Measurements from ENCODE around the gene ALK. TPM values are rescaled to one million over a fixed set of nuclear protein-coding genes. Genes with fewer than 3 reads are reported as not detected.

The ALK gene
- total RNA-seq, 2 donors from 2014 or later, result 0.13 to 0.46 TPM

GRCh38 chr2:29612568-29612967 lies 308.8 kb downstream of the ALK start:
- WGBS, 2 experiments (ENCODE audit: insufficient coverage in 1 of 2, insufficient read length in 1 of 2), result 60 to 97% methylated on average over 1 to 4 of the region's 4 CpGs
- no peak overlapping the region for H3K4me3 Mint-ChIP-seq
- Histone ChIP-seq H3K9me3 (ENCODE audit: control insufficient read depth, low read length) (no peaks in the 10 kb centered on the region), H3K4me3 (ENCODE audit: low read length) (no peak overlapping the region), H3K4me1 (ENCODE audit: control insufficient read depth, insufficient read depth, low read length) (peaks cover 5% of the 10 kb centered on the region), H3K27ac (ENCODE audit: low read depth, low read length) (no peak overlapping the region), H3K27me3 (ENCODE audit: control insufficient read depth, insufficient read depth, low read length, poor library complexity, severe bottlenecking) (no peaks in the 10 kb centered on the region), H3K9ac (ENCODE audit: extremely low read depth, low read length, poor library complexity, severe bottlenecking) (no peak overlapping the region), H3K36me3 (ENCODE audit: control insufficient read depth, insufficient read depth, low read length) (no peaks in the 10 kb centered on the region)
- peaks cover 4% of the 10 kb centered on the region for H3K9me3 Mint-ChIP-seq
- DNase-seq, result peak; percentile 26
- peaks cover 3% of the 10 kb centered on the region for H3K27me3 Mint-ChIP-seq (ENCODE audit: insufficient read depth)
- no peak for TF ChIP-seq CTCF (conservative IDR thresholded peaks at IDR 0.05)
- H3K27ac Mint-ChIP-seq, result no peak overlapping the region
- H3K36me3 Mint-ChIP-seq (ENCODE audit: low read depth), result no peaks in the 10 kb centered on the region
- peaks cover 24% of the 10 kb centered on the region for H3K4me1 Mint-ChIP-seq

GRCh38 chr2:29611850-29612249 lies 309.5 kb downstream of the ALK start:
- Histone ChIP-seq H3K4me3 (ENCODE audit: low read length) (no peak overlapping the region), H3K9me3 (ENCODE audit: control insufficient read depth, low read length) (no peaks in the 10 kb centered on the region), H3K27ac (ENCODE audit: low read depth, low read length) (no peak overlapping the region), H3K4me1 (ENCODE audit: control insufficient read depth, insufficient read depth, low read length) (peaks cover 5% of the 10 kb centered on the region), H3K36me3 (ENCODE audit: control insufficient read depth, insufficient read depth, low read length) (no peaks in the 10 kb centered on the region), H3K9ac (ENCODE audit: extremely low read depth, low read length, poor library complexity, severe bottlenecking) (no peak overlapping the region), H3K27me3 (ENCODE audit: control insufficient read depth, insufficient read depth, low read length, poor library complexity, severe bottlenecking) (no peaks in the 10 kb centered on the region)
- no peaks in the 10 kb centered on the region for H3K36me3 Mint-ChIP-seq (ENCODE audit: low read depth)
- H3K27me3 Mint-ChIP-seq (ENCODE audit: insufficient read depth), result no peaks in the 10 kb centered on the region
- H3K4me1 Mint-ChIP-seq, result peaks cover 24% of the 10 kb centered on the region
- H3K4me3 Mint-ChIP-seq, result no peak overlapping the region
- H3K9me3 Mint-ChIP-seq, result peaks cover 4% of the 10 kb centered on the region
- H3K27ac Mint-ChIP-seq, result no peak overlapping the region
- TF ChIP-seq CTCF (conservative IDR thresholded peaks at IDR 0.05), result no peak
- DNase-seq, result peak; percentile 28
- 94 to 100% methylated on average over 2 to 5 of the region's 5 CpGs for WGBS, 2 experiments (ENCODE audit: insufficient coverage in 1 of 2, insufficient read length in 1 of 2)

GRCh38 chr2:29611261-29611660 lies 310.1 kb downstream of the ALK start:
- Histone ChIP-seq H3K4me1 (ENCODE audit: control insufficient read depth, insufficient read depth, low read length) (peaks cover 5% of the 10 kb centered on the region), H3K27ac (ENCODE audit: low read depth, low read length) (no peak overlapping the region), H3K36me3 (ENCODE audit: control insufficient read depth, insufficient read depth, low read length) (no peaks in the 10 kb centered on the region), H3K9me3 (ENCODE audit: control insufficient read depth, low read length) (no peaks in the 10 kb centered on the region), H3K4me3 (ENCODE audit: low read length) (no peak overlapping the region), H3K9ac (ENCODE audit: extremely low read depth, low read length, poor library complexity, severe bottlenecking) (no peak overlapping the region), H3K27me3 (ENCODE audit: control insufficient read depth, insufficient read depth, low read length, poor library complexity, severe bottlenecking) (no peaks in the 10 kb centered on the region)
- no peaks in the 10 kb centered on the region for H3K36me3 Mint-ChIP-seq (ENCODE audit: low read depth)
- H3K27ac Mint-ChIP-seq, result no peak overlapping the region
- H3K4me1 Mint-ChIP-seq, result peaks cover 24% of the 10 kb centered on the region
- H3K9me3 Mint-ChIP-seq, result peaks cover 4% of the 10 kb centered on the region
- no peak for TF ChIP-seq CTCF (conservative IDR thresholded peaks at IDR 0.05)
- WGBS, 2 experiments (ENCODE audit: insufficient coverage in 1 of 2, insufficient read length in 1 of 2), result 91% methylated on average over 2 of the region's 2 CpGs; no CpG with 5 or more reads in 1 of the 2 experiments
- H3K27me3 Mint-ChIP-seq (ENCODE audit: insufficient read depth), result no peaks in the 10 kb centered on the region
- no peak overlapping the region for H3K4me3 Mint-ChIP-seq
- DNase-seq, result no peak
